ENCODE measurements around the gene ZSCAN18. TPM values are rescaled to one million over a fixed set of nuclear protein-coding genes. Genes with fewer than 3 reads are reported as not detected.

ZSCAN18 gene
- polyA plus RNA-seq, 3 donors = 1.1 to 4.1 (median 2.3) TPM

- Mint-ChIP-seq H3K4me1 (peaks cover 9% of the 10 kb centered on the region), H3K27me3 (ENCODE audit: low read depth in 3 of 3) (peaks cover 2 to 8% (median 8%) of the 10 kb centered on the region in 3 donors), H3K36me3 (peaks cover 5 to 24% of the 10 kb centered on the region in 2 donors), H3K27ac (no peak overlapping the region), H3K9me3 (peaks cover 60 to 93% (median 89%) of the 10 kb centered on the region in 7 donors), H3K4me3 (peak overlapping the region in 1 of 2 donors; percentile 82)
- no peak overlapping the region for H3K27ac ChIP-seq (ENCODE audit: low read depth in 1 of 2, low read length in 2 of 2)
- peaks cover 86 to 91% of the 10 kb centered on the region in 2 donors for H3K9me3 ChIP-seq (replicated peaks in 1 of 2; ENCODE audit: control insufficient read depth in 1 of 2, insufficient read depth in 1 of 2, low read length in 2 of 2)
- intact Hi-C loops (cut with micrococcal nuclease) = no loop called here
- H4K20me1 ChIP-seq (ENCODE audit: insufficient read depth, low read length) = no peaks in the 10 kb centered on the region
- H3K27me3 ChIP-seq (ENCODE audit: control insufficient read depth in 2 of 2, insufficient read depth in 2 of 2, low read length in 2 of 2) = no peaks in the 10 kb centered on the region
- H3K4me3 ChIP-seq (replicated peaks in 1 of 3; ENCODE audit: low read depth in 2 of 3, low read length in 3 of 3) = peak overlapping the region in 1 of 3 experiments; percentile 74
- TF ChIP-seq, protein P1, sequence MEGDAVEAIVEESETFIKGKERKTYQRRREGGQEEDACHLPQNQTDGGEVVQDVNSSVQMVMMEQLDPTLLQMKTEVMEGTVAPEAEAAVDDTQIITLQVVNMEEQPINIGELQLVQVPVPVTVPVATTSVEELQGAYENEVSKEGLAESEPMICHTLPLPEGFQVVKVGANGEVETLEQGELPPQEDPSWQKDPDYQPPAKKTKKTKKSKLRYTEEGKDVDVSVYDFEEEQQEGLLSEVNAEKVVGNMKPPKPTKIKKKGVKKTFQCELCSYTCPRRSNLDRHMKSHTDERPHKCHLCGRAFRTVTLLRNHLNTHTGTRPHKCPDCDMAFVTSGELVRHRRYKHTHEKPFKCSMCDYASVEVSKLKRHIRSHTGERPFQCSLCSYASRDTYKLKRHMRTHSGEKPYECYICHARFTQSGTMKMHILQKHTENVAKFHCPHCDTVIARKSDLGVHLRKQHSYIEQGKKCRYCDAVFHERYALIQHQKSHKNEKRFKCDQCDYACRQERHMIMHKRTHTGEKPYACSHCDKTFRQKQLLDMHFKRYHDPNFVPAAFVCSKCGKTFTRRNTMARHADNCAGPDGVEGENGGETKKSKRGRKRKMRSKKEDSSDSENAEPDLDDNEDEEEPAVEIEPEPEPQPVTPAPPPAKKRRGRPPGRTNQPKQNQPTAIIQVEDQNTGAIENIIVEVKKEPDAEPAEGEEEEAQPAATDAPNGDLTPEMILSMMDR (IDR thresholded peaks at IDR 0.05) = no peak
- no peaks in the 10 kb centered on the region for H3K79me2 ChIP-seq (ENCODE audit: insufficient read depth, low read length)
- peaks cover 5 to 13% of the 10 kb centered on the region in 2 donors for H3K4me1 ChIP-seq (ENCODE audit: control insufficient read depth in 1 of 2, insufficient read depth in 2 of 2, low read length in 2 of 2)
- 86% methylated on average over 8 of the region's 24 CpGs for WGBS (ENCODE audit: insufficient coverage)
- H3K36me3 ChIP-seq (replicated peaks in 1 of 2; ENCODE audit: control insufficient read depth in 1 of 2, insufficient read depth in 2 of 2, low read length in 2 of 2) = no peaks in the 10 kb centered on the region
- no peak for DNase-seq
- no peak overlapping the region for H3K4me2 ChIP-seq (replicated peaks; ENCODE audit: extremely low read depth, low read length, poor library complexity, severe bottlenecking)
- no peak overlapping the region for H2AFZ ChIP-seq (ENCODE audit: insufficient read depth, low read depth, low read length, poor library complexity, severe bottlenecking)
- no peak overlapping the region for H3K9ac ChIP-seq (ENCODE audit: insufficient read depth, low read length, poor library complexity, severe bottlenecking)
Observed at GRCh38 chr19:58060231-58060630, 37.8 kb downstream of the ZSCAN18 start.

GRCh38 chr19:58059671-58060078 is 38.4 kb downstream of the ZSCAN18 start:
- Histone ChIP-seq H3K4me3 (replicated peaks in 1 of 3; ENCODE audit: low read depth in 2 of 3, low read length in 3 of 3) (peak overlapping the region; percentile 12 to 74 (median 29)), H3K9me3 (replicated peaks in 1 of 2; ENCODE audit: control insufficient read depth in 1 of 2, insufficient read depth in 1 of 2, low read length in 2 of 2) (peaks cover 85 to 92% of the 10 kb centered on the region in 2 donors), H3K79me2 (ENCODE audit: insufficient read depth, low read length) (no peaks in the 10 kb centered on the region), H3K9ac (ENCODE audit: insufficient read depth, low read length, poor library complexity, severe bottlenecking) (peak overlapping the region; percentile 57), H3K27me3 (ENCODE audit: control insufficient read depth in 2 of 2, insufficient read depth in 2 of 2, low read length in 2 of 2) (no peaks in the 10 kb centered on the region), H3K4me1 (ENCODE audit: control insufficient read depth in 1 of 2, insufficient read depth in 2 of 2, low read length in 2 of 2) (peaks cover 5 to 13% of the 10 kb centered on the region in 2 donors), H2AFZ (ENCODE audit: insufficient read depth, low read depth, low read length, poor library complexity, severe bottlenecking) (peak overlapping the region; percentile 80), H3K4me2 (replicated peaks; ENCODE audit: extremely low read depth, low read length, poor library complexity, severe bottlenecking) (peak overlapping the region; percentile 75), H4K20me1 (ENCODE audit: insufficient read depth, low read length) (no peaks in the 10 kb centered on the region), H3K27ac (ENCODE audit: low read depth in 1 of 2, low read length in 2 of 2) (no peak overlapping the region), H3K36me3 (replicated peaks in 1 of 2; ENCODE audit: control insufficient read depth in 1 of 2, insufficient read depth in 2 of 2, low read length in 2 of 2) (no peaks in the 10 kb centered on the region)
- Mint-ChIP-seq H3K4me1 (peaks cover 12% of the 10 kb centered on the region), H3K27me3 (ENCODE audit: low read depth in 3 of 3) (peaks cover 6 to 8% (median 8%) of the 10 kb centered on the region in 3 donors), H3K36me3 (peaks cover 5 to 20% of the 10 kb centered on the region in 2 donors), H3K27ac (no peak overlapping the region), H3K4me3 (peak overlapping the region; percentile 80 to 82), H3K9me3 (peaks cover 59 to 93% (median 89%) of the 10 kb centered on the region in 7 donors)
- intact Hi-C loops (cut with micrococcal nuclease) = no loop called here
- WGBS (ENCODE audit: insufficient coverage) = 25% methylated on average over 26 of the region's 28 CpGs
- TF ChIP-seq, protein P1 (IDR thresholded peaks at IDR 0.05) = no peak
- no peak for DNase-seq
